GM12878 (cell line): ENCODE data around the gene PARVA.

Experiments used
- ATF2 ChIP-seq: IDR thresholded peaks from 2 replicates; pipeline ENCODE4 v1.6.1; 2012; ENCODE audit warnings: low read length, inconsistent platforms
- BHLHE40 ChIP-seq, 2 experiments: fragments of 450-650 bp in 1 of 2; IDR thresholded peaks; 2 replicates each; pipeline ENCODE4 v1.6.1; 2011 to 2017; ENCODE audit warnings: low read depth in 2 of 2, borderline replicate concordance in 1 of 2, improper control_type of control experiment in 1 of 2, low read length in 1 of 2, mild to moderate bottlenecking in 1 of 2
- CTCF ChIP-seq, 3 experiments: IDR thresholded peaks in 2 of 3; conservative IDR thresholded peaks in 1 of 3; 2 replicates each; pipeline ENCODE4 v1.5.1; 2011; ENCODE audit warnings: low read depth in 3 of 3, low read length in 3 of 3, mild to moderate bottlenecking in 3 of 3, control low read depth in 2 of 3, moderate library complexity in 2 of 3, inconsistent platforms in 1 of 3, mixed read lengths in 1 of 3; ENCODE audit not compliant: control insufficient read depth in 2 of 3, insufficient read depth in 1 of 3; ENCODE audit errors: extremely low read depth in 1 of 3
- USF1 ChIP-seq: IDR thresholded peaks from 2 replicates; pipeline ENCODE4 v1.6.1; 2011; ENCODE audit warnings: borderline replicate concordance, low read depth, mild to moderate bottlenecking, moderate library complexity, mixed read lengths, low read length; ENCODE audit not compliant: insufficient read depth; ENCODE audit errors: extremely low read length

GRCh38 chr11:12559011-12559410 lies 181.6 kb downstream of the PARVA start:
- TF ChIP-seq BHLHE40 (IDR thresholded peaks at IDR 0.05; ENCODE audit: borderline replicate concordance in 1 of 2, low read depth in 2 of 2, low read length in 1 of 2) = no peak
- no peak for TF ChIP-seq USF1
- no peak for TF ChIP-seq ATF2
- no peak for TF ChIP-seq CTCF (IDR thresholded peaks at IDR 0.05 in 2 of 3, conservative IDR thresholded peaks at IDR 0.05 in 1 of 3; ENCODE audit: control insufficient read depth in 2 of 3, extremely low read depth in 1 of 3, insufficient read depth in 1 of 3, low read depth in 3 of 3, low read length in 3 of 3)
